GM23338 (cell line): Measurements from ENCODE around the gene ZNF493.

Experiments used
- CREB1 ChIP-seq: fragments of 250-450 bp; sonication (Bioruptor Pico); IDR thresholded peaks from 2 replicates; pipeline ENCODE4 v1.5.0; 2020; ENCODE audit warnings: low read depth, mild to moderate bottlenecking, moderate library complexity
- CTCF ChIP-seq, 2 experiments: fragments of 200-600 bp in 1 of 2; sonication (generic) in 1 of 2; conservative IDR thresholded peaks; 2 replicates each; pipeline versions ENCODE4 v1.5.1 to v1.6.1; 2016 to 2017; ENCODE audit warnings: antibody characterized with exemption in 2 of 2, low read depth in 2 of 2, mild to moderate bottlenecking in 2 of 2, moderate library complexity in 1 of 2
- EZH2 ChIP-seq: fragments of 200-600 bp; sonication (generic); IDR thresholded peaks from one replicate; pipeline ENCODE4 v1.8.0; 2017; ENCODE audit warnings: antibody characterized with exemption, mild to moderate bottlenecking, low read depth; ENCODE audit not compliant: unreplicated experiment
- EZH2phosphoT487 ChIP-seq: fragments of 200-600 bp; sonication (generic); IDR thresholded peaks from one replicate; pipeline ENCODE4 v1.8.1; 2018; ENCODE audit warnings: antibody characterized with exemption; ENCODE audit not compliant: unreplicated experiment
- JUNB ChIP-seq: IDR thresholded peaks from one replicate; pipeline ENCODE4 v1.6.1; 2016; ENCODE audit warnings: antibody characterized with exemption; ENCODE audit not compliant: unreplicated experiment
- NANOG ChIP-seq: IDR thresholded peaks from 2 replicates; pipeline ENCODE4 v1.6.1; 2016; ENCODE audit warnings: antibody characterized with exemption, borderline replicate concordance
- POLR2AphosphoS5 ChIP-seq: IDR thresholded peaks from 2 replicates; pipeline ENCODE4 v1.6.1; 2016; ENCODE audit warnings: antibody characterized with exemption, low read depth
- REST ChIP-seq: IDR thresholded peaks from one replicate; pipeline ENCODE4 v1.6.1; 2018; ENCODE audit warnings: antibody characterized with exemption; ENCODE audit not compliant: unreplicated experiment
- STAT1 ChIP-seq: IDR thresholded peaks from one replicate; pipeline ENCODE4 v1.6.1; 2016; ENCODE audit warnings: antibody characterized with exemption; ENCODE audit not compliant: unreplicated experiment
- ZNF114 ChIP-seq: fragments of 250-450 bp; sonication (Bioruptor Pico); IDR thresholded peaks from 2 replicates; pipeline ENCODE4 v1.5.0; 2020; ENCODE audit warnings: mild to moderate bottlenecking, moderate library complexity
- ZNF331 ChIP-seq: fragments of 250-450 bp; sonication (Bioruptor Pico); IDR thresholded peaks from 2 replicates; pipeline ENCODE4 v1.5.0; 2020; ENCODE audit warnings: low read depth, mild to moderate bottlenecking, moderate library complexity
- ZNF462 ChIP-seq: fragments of 250-450 bp; sonication (Bioruptor Pico); IDR thresholded peaks from 2 replicates; pipeline ENCODE4 v1.5.0; 2020; ENCODE audit warnings: mild to moderate bottlenecking, moderate library complexity
- TF ChIP-seq, protein P1 (sequence below): IDR thresholded peaks from 2 replicates; pipeline ENCODE4 v1.6.1; 2016; ENCODE audit warnings: antibody characterized with exemption

DNA sequence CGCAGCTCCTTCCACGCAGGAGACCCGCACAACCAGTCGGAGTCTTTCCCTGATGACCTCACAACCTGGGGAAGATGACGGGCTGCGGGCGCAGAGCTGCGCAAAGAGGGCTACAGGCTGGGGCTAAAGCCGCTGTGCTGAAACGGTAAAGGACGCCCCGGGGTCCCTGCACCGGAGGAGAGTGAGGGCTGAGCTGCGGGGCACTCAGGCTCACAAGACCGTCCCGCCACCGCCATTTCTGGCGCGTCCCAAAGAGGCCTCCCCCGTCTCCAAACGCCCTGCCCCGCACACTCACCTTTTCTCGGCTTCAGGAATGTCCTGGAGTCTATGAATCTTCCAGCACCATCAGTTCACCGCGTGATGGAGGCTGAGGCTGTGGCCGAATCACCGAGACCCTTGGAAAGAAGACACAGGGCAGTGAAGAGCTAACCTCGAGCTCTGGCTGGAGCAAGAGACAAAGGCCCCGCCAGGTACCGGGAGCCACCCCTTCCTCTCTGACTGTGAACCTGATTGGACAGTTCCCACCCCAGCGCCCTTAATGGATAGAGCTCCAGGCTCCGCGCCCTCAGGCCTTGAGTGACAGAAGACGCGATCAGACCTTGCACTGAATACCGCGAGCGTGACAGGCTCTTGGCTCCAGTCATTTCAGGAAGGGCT is 66.6 kb downstream of the ZNF493 start:
- TF ChIP-seq CTCF (conservative IDR thresholded peaks at IDR 0.05; ENCODE audit: low read depth in 2 of 2): no peak
- TF ChIP-seq POLR2AphosphoS5: peak; percentile 96
- no peak for TF ChIP-seq EZH2phosphoT487
- TF ChIP-seq JUNB: no peak
- no peak for TF ChIP-seq ZNF114
- no peak for TF ChIP-seq EZH2
- TF ChIP-seq REST: no peak
- TF ChIP-seq ZNF331: no peak
- TF ChIP-seq STAT1: no peak
- 0 out of 2 replicates have a peak, but pooled peaks have one; percentile 21 for TF ChIP-seq CREB1 (CRISPR knock-in tag)
- TF ChIP-seq NANOG: no peak
- TF ChIP-seq, protein P1, sequence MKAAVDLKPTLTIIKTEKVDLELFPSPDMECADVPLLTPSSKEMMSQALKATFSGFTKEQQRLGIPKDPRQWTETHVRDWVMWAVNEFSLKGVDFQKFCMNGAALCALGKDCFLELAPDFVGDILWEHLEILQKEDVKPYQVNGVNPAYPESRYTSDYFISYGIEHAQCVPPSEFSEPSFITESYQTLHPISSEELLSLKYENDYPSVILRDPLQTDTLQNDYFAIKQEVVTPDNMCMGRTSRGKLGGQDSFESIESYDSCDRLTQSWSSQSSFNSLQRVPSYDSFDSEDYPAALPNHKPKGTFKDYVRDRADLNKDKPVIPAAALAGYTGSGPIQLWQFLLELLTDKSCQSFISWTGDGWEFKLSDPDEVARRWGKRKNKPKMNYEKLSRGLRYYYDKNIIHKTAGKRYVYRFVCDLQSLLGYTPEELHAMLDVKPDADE: no peak
- no peak for TF ChIP-seq ZNF462 (CRISPR knock-in tag)
